Fibroblast of lung (primary cell): ENCODE data around the gene BAIAP2.

ENCODE experiments used
- EZH2 ChIP-seq: IDR thresholded peaks from 2 replicates; pipeline ENCODE4 v1.5.1; 2012; ENCODE audit warnings: low read length, control low read depth, mild to moderate bottlenecking; ENCODE audit errors: missing control alignments
- TF ChIP-seq, protein P1 (sequence below), 2 donors: IDR thresholded peaks in 1 of 2; conservative IDR thresholded peaks in 1 of 2; 1 replicate in 1 of 2; 2 replicates in 1 of 2; pipeline ENCODE4 v1.5.1; 2011 to 2012; ENCODE audit warnings: low read length in 2 of 2, control low read depth in 1 of 2, inconsistent platforms in 1 of 2, low read depth in 1 of 2, mild to moderate bottlenecking in 1 of 2

DNA sequence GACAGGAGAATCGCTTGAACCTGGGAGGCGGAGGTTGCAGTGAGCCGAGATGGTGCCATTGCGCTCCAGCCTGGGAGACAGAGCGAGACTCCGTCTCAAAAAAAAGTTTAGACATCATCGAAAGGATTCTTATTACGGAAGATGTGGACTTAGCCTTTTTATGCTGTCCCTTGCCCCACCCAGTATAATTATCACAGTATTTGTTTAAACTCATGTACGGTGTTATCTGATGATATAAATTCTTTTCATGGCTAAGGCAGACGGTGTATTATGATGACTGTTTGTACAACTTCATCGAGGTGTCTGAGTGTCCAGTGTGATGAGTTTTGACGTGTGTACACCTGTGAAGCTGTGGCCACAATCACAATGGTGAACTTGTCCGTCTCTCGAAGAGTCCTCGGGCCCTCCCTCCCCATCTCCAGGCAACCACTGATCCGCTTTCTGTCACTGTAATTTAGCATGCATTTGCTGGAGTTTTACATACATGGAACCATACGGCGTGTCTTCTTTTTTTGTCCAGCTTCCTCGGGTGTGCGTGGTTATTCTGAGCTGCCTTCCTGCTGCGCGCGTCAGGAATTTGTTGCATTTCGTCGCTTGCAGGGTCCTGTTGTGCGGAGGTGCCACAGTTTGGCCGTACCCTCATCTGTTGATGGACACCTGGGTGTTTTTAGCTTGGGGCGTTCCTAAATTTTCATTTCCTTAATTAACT is 26.2 kb downstream of the BAIAP2 start:
- TF ChIP-seq EZH2 = no peak
- TF ChIP-seq, protein P1, sequence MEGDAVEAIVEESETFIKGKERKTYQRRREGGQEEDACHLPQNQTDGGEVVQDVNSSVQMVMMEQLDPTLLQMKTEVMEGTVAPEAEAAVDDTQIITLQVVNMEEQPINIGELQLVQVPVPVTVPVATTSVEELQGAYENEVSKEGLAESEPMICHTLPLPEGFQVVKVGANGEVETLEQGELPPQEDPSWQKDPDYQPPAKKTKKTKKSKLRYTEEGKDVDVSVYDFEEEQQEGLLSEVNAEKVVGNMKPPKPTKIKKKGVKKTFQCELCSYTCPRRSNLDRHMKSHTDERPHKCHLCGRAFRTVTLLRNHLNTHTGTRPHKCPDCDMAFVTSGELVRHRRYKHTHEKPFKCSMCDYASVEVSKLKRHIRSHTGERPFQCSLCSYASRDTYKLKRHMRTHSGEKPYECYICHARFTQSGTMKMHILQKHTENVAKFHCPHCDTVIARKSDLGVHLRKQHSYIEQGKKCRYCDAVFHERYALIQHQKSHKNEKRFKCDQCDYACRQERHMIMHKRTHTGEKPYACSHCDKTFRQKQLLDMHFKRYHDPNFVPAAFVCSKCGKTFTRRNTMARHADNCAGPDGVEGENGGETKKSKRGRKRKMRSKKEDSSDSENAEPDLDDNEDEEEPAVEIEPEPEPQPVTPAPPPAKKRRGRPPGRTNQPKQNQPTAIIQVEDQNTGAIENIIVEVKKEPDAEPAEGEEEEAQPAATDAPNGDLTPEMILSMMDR (conservative IDR thresholded peaks at IDR 0.05 in 1 of 2, IDR thresholded peaks at IDR 0.05 in 1 of 2; ENCODE audit: low read depth in 1 of 2, low read length in 2 of 2) = no peak
